GM12873 (cell line): Measurements from ENCODE around the gene BTBD6.

ENCODE experiments used
- TF ChIP-seq, protein P1 (sequence below): IDR thresholded peaks from 2 replicates; pipeline ENCODE4 v1.5.1; 2012; ENCODE audit warnings: low read depth, mild to moderate bottlenecking, moderate library complexity, low read length, control low read depth; ENCODE audit not compliant: insufficient read depth; ENCODE audit errors: missing control alignments

BTBD6 gene

DNA sequence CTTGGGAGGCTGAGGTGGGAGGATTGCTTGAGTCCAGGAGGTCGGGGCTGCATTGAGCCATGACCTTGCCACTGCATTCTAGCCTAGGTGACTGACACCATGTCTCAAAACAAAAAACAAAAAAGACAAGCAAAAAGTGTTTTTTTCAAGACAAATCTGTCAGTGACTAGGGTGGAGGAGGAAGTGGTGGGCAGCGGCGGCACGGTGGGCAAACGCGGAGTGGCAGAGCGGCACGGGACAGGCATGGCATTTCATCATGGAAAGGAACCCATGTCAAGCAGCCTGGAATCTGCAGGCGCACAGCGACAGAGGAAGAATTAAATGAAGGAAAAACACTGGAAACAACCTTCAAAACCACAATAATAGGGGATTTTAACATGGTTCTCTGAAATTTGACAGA is 4.0 kb upstream of the BTBD6 start:
- TF ChIP-seq, protein P1, sequence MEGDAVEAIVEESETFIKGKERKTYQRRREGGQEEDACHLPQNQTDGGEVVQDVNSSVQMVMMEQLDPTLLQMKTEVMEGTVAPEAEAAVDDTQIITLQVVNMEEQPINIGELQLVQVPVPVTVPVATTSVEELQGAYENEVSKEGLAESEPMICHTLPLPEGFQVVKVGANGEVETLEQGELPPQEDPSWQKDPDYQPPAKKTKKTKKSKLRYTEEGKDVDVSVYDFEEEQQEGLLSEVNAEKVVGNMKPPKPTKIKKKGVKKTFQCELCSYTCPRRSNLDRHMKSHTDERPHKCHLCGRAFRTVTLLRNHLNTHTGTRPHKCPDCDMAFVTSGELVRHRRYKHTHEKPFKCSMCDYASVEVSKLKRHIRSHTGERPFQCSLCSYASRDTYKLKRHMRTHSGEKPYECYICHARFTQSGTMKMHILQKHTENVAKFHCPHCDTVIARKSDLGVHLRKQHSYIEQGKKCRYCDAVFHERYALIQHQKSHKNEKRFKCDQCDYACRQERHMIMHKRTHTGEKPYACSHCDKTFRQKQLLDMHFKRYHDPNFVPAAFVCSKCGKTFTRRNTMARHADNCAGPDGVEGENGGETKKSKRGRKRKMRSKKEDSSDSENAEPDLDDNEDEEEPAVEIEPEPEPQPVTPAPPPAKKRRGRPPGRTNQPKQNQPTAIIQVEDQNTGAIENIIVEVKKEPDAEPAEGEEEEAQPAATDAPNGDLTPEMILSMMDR, result no peak

DNA sequence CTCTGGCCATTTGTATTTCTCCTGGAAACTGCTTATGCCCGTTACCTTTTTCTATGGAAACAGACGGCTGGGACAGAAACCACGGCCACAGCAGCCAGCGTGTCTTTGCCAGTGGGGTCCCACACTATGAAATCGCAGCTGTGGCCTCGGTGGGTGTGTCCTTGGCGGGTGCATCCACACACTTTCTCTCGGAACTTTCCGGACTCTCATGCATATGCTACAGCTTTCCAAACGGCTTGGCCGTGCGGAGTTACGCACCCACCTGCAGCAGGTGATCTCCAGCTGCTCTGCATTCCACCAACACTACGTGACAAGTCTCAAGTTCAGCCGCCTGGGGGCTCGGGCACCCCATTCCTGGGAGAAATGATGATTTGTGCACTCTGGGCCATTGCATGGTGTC is 1.3 kb upstream of the BTBD6 start:
- TF ChIP-seq, protein P1, result no peak

DNA sequence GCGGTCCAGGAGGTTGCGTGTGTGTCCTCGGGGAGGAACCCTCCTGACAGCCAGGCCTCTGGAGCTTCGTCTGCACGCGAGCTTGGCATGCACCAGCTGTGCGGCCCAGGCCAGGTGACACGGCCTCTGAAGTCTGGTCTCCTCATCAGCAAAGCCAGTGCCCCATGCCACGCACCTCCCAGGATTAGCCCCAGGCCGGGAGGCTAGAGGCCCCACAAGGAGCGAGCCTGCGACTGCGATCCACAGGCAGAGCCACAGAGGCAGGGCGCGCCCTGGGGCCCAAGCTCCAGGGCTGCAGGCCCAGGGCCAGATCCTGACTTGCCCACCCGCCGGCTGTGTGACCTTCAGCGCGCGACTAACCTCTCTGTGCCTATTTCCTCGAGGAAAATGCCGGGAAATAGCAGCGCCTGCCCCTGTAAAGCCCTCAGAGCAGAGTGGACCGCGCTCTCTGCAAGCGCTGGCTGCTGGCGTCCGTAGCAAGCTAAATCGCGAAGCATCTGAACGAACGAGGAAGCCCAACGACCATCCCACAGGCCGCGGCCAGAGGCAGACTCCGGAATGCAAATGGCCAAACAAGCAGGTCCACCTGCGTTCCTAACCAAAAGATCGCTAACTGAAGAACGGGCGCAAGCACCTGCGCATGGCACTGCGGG is 492 bp upstream of the BTBD6 start:
- TF ChIP-seq, protein P1, result no peak

DNA sequence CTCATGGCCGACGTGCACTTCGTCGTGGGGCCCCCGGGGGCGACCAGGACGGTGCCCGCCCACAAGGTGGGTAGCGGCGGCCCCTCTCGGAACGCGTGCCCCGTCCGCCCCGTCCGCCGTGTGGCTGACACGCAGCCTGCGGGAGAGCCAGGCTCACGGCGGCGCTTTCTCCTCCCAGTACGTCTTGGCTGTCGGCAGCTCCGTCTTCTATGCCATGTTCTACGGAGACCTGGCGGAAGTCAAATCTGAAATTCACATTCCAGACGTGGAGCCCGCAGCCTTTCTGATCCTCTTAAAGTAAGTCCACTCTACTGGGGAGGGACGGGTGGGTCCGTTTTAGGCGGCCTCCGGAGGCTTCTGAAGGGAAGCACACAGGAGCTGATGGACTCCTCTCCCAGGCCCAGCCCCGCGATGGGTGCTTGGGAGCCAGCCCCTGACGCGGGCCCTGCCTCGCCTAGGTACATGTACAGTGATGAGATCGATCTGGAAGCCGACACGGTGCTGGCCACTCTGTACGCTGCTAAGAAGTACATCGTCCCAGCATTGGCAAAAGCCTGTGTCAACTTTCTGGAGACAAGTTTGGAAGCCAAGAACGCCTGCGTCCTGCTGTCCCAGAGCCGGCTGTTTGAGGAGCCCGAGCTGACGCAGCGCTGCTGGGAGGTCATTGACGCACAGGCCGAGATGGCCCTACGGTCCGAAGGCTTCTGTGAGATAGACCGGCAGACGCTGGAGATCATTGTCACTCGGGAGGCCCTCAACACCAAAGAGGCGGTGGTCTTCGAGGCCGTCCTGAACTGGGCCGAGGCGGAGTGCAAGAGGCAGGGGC is 1.1 kb downstream of the BTBD6 start:
- TF ChIP-seq, protein P1, result no peak

DNA sequence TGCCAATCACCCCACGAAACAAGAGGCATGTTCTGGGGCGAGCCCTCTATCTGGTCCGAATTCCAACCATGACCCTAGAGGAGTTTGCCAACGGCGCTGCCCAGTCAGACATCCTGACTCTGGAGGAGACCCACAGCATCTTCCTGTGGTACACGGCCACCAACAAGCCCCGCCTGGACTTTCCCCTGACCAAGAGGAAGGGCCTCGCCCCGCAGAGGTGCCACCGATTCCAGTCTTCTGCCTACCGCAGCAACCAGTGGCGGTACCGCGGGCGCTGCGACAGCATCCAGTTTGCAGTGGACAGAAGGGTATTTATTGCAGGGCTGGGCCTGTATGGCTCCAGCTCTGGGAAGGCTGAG is 1.7 kb downstream of the BTBD6 start:
- TF ChIP-seq, protein P1, result no peak

DNA sequence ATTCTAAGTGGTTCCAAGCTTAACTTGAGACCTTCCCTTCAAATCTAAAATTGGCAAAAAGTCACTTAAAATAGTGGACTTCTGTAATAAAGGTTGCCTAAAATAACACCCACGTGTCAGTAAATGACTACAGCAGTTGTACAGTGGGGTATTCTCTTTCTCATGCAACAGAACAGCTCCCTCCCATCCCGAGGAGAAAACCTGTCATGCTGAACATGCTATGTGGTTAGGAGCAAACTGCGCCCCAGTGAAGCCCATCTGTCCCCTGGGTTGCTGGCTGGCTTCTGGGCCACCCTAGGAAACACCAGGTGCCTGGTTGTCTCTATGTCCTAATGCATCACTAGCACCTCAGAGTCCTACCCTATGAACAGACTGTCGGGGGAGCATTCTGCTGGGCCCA is 2.7 kb downstream of the BTBD6 start:
- TF ChIP-seq, protein P1, result no peak

DNA sequence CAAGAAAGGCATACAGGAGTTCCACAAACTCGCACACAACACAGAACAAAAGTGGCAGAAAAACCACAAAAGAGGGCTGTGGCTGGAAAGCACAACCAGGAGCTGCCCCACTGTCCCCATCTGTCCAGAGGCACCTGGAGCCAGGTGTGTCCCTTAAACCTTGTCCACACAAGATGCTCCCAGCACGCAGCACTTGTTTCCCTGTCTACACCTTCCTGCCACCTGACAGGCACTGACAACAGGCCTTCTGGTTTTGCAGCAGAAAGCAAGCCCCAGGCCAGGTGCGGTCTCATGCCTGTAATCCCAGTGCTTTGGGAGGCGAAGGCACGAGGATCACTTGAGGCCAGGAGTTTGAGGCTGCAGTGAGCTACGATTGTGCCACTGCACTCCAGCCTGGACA is 3.6 kb downstream of the BTBD6 start:
- TF ChIP-seq, protein P1, result no peak
